ENCODE results near the gene ARHGEF16.
A peak's percentile ranks its signal among the peaks of the same experiment; 100 is the strongest.

Gene ARHGEF16

DNA sequence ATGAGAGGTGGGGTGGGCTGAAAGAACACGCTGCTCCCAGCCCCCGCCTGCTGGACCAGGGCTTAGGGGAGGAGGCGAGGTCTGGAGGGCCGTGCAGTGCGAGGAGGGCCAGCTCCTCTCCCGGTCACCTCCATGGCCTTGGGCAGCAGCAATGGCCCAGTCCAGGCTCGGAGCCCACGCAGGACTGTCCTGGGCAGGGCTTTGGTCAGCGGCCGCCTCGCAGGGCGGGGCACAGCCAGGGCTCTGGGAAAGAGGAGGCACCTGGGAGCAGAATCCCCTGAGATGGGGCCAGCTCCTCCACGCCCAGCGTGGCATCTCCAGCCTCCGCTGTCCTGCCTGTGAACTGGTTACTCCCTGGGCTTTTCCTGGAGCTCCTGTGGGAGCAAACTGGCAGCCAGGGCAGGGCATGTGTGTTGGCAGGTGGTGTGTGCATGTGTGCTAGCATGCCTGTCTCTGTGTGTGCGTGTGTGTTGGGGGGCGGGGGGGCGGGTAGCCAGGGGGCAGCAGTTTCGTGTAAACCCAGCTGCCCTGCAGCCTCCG is 27.4 kb downstream of the ARHGEF16 start:
- FAIRE-seq (no peak), DNase-seq (ENCODE audit: low spot score) (no peak)

DNA sequence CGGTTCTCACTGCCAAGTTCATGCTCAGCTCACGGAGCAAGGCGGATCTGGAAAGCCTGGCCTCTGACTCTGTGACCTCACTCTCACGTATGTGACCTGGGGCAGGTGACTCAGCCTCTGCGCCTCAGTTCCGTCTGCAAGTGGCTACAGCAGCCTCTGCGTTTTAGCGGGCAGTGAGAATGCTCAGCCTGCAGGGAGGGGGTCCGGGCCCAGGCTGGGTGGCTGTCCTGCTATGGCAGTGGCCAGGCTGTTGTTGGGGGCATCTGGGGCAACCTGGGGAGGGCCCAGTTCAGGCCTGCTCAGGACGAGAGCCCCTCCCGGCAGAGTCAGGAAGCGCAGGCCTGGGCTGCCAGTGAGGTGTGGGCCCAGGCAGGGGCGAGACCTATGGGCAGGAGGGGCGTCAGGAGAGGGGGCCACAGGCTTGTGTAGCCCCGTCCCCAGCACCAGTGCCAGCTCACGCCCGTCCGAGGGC is 27.9 kb downstream of the ARHGEF16 start:
- FAIRE-seq (no peak), DNase-seq (ENCODE audit: low spot score) (peak; percentile 69)

DNA sequence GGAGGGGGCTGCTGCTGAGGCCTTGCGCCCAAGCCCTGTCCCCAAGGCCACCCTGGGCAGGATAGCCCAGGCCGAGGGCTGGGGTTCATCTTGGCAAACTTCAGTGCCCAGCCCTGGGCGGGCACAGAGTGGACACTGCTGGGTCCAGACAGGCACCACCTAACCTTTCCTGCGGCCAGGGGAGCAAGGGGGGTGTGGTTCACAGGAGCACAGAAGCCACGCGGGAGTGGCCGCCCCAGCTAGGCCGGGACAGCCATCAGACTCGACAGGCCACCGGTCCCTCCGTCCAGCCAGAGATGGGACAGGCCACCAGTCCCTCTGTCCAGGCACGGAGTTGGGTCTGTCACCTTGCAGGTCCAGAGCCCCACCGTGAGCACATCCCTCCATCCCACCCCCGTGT is 28.9 kb downstream of the ARHGEF16 start:
- DNase-seq (ENCODE audit: low spot score): no peak
- no peak for FAIRE-seq

DNA sequence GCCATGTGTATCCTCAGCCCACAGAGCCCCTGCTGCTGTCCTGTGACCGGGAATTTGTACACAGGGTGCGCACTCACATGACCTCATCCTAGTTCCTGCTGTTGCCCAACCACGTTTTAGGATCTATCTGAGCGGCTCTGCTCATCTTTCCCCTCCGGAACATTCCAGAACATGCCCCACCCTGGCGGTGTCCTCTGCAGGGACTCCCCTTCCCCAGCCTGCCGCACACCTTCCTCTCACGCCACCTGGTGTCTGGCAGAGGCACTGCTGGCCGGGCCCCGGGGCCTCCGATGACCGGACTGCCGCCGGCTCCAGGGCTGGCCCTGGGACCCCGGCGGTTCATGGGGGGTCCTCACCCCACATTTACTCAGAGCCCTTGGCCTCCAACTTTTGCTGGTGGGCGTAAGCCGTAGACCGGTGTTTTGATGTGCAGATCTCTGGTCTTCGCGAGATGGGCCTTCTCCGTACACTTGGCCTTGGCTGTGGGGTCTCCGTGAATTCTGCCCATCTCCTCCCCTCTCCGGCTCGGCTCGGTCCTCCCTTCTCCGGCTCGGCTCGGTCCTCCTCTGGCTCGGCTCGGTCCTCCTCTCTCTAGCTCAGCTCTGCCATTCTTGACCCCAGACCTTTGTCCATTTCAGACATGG is 29.5 kb downstream of the ARHGEF16 start:
- DNase-seq (ENCODE audit: low spot score) (no peak), FAIRE-seq (no peak)

DNA sequence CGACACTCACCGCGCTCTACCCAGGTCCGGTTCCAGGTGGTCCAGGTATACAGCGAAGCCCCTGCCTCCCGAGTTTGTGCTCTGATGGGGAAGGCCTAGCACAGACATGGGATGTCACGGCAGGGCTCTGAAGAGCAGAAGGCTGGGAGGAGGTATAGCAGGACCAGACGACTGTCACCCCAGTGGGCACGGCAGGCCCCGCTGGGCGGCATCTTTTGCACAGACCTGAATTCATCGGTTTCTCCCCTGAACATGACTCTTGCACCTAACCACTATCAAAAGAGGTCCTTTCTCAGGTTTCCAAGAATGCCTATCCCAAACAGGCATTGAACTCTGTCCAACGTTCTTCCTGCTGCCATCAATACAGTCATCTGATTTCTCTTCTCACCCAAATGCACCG is 30.6 kb downstream of the ARHGEF16 start:
- no peak for FAIRE-seq

DNA sequence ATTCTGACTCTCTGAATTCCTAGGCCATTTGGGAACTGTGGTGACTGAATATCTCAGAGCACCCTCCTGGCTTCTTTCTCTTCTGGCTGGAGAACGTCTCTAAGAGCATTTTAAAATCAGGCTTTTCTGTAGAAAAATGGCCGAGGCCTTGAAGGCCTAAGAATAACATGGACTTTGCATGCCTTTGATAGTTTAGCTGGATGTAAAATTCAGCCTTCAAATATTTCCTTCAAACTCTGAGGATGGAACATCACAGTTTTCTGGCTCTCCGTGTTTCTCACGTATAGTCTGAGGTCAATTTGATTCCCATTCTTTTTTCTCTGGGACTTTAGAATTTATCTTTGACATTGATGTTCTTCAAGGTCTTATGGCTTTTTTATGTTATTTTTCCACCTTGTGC is 34.0 kb downstream of the ARHGEF16 start:
- FAIRE-seq (no peak), DNase-seq (ENCODE audit: low spot score) (no peak)

More for the DNA sequence above, 30.6 kb downstream of the ARHGEF16 start:
- no peak for DNase-seq (ENCODE audit: low spot score)

DNA sequence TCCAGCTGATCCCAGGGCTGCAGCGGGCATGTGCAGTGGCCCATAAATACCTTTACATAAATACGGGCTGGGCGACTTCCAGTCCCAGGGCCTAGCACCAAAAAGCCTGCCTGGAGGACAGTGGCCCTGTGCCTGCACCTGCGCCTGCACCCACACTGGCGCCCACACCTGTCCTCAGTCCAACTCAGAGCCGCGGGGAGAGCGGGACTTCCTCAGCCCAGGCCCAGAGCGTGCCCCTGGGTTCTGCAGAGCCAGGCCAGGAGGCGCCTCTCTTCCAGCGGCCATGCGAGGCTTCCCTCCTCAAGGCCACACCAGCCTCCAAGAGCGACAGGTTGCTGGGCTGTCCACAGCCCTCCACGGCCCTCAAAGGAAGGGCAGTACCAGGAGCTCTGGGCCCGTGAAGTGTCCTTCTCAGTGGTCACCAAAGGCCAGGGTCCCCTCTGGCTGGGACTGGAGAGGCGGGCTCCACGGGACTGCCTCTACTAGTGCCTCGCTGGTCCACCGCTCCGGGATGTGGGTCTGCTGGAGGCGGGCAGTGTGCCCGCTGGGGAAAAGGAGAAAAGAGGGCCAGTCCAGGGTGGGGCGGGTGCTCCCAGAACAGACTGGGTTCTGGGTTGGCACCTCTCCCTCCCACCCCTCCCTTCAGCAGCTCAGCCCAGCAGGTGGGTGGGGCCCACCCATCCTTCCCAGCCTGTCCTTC is 35.7 kb downstream of the ARHGEF16 start:
- DNase-seq (ENCODE audit: low spot score): no peak
- FAIRE-seq: no peak

DNA sequence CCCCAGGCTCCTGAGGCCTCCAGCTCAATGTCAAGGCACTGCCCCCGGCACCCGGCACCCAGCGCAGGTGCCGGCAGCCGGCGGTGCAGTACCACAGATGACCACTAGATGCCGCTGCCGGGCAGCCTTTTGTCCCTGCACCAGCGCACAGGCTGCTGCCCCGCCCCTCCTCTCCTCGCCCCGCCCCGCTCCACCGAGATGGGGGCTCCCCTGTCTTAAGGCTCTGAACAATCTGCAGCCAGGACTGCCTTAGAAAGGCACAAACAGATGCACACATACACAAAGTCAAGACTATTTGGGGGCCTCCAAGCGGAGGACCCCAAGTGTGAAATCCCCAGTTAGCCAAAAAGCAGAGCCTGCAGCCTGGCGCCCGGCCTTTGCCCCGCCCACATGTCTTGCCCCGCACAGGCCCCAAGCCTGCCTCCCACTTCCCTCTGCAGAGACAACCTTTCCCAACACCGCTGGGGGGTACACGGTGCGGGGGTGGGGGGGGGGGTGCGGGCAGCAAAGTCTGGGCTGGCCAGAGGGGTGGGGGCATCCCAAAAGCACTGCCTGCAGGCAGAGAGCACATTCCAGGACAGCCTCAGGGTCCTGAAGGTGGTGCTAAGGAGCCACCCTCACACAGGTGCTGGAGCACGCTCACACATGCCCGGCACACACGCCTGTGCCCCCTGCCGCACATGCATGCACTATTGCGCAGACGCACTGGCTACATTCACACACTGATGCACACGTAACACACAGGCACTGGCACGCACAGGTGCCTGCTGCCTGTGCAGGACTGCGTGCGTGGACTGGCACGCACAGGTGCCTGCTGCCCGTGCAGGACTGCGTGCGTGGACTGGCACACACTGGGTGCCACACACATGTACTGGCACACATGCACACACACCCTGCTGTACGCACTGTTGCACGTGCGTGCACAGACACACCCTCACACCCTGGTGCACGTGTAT is 37.1 kb downstream of the ARHGEF16 start:
- DNase-seq (ENCODE audit: low spot score) (peak; percentile 43), FAIRE-seq (no peak)

DNA sequence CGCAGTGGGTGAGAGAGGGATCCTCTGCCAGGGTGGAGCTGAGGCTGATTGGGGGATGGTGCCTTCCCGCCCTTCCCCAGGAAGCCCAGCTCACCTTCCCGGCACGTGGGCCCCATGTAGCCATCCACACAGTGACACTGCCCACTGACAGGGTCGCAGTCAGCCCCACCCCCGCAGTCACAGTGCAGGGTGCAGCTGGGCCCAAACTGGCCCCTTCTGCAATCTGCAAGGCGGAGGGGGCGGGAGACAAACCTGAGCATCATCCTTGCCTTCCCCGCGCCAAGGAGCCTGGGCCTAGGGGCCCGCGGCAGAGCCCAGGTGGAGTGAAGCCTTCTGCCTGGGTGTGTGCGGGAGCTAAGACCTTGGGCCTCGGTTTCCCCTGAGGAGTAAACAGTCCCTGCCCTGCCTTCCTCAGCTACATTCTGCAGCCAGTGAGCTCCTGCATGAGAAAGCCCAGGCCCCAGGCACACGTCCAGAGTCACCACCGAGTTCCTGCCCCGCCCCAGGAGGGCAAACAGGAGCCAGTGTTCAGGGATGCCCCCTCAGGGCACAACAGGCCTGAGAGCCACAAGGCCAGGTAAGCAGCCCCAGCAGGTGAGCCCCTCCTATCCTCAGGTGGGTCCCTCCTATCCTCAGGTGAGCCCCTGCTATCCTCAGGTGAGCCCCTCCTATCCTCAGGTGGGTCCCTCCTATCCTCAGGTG is 38.2 kb downstream of the ARHGEF16 start:
- FAIRE-seq (no peak), DNase-seq (ENCODE audit: low spot score) (no peak)

DNA sequence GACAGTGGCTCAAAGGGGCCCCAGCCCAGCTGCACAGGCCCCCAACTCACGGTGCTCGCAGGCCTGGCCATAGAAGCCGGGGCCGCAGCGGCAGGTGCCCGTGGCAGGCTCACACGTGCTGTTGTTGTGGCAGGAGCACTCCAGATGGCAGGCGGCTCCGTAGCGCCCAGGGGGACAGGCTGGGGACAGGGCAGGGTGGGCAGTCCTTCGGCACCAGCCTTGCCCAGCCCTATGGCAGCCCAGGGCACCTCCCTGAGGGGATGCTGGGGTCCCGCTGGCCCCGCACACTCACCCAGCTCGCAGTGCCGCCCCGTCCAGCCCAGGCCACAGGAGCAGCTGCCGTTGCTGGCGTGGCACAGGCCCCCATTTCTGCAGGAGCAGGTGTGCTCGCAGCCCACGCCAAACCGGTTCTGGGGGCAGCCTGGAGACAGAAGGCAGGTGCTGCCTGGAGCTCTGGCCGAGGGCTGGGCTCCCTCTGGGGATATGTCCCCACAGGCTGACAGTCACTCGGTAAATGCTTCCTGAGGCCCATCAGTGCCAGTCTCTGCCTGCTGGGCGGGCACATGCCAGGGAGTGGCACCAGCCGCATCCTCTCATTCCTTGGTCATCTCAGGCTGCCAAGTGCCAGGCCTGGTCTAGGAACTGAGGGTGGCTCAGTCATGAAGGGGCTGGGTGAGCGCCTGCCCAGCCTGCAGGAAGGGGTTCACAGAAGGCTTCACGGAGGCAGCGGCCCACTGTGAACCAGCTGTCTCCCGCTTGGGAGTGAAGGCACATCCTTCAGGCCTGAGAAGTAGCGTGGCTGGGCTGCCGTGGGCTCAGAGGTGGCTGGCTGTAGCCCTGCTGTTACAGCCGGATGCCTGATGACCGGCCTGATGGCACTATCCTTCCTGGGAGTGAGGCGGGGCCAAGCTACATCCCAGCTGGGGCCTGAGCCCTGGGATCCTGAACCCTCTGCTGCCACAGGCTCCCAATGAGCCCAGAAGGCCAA is 40.1 kb downstream of the ARHGEF16 start:
- DNase-seq (ENCODE audit: low spot score): peak; percentile 46
- no peak for FAIRE-seq

DNA sequence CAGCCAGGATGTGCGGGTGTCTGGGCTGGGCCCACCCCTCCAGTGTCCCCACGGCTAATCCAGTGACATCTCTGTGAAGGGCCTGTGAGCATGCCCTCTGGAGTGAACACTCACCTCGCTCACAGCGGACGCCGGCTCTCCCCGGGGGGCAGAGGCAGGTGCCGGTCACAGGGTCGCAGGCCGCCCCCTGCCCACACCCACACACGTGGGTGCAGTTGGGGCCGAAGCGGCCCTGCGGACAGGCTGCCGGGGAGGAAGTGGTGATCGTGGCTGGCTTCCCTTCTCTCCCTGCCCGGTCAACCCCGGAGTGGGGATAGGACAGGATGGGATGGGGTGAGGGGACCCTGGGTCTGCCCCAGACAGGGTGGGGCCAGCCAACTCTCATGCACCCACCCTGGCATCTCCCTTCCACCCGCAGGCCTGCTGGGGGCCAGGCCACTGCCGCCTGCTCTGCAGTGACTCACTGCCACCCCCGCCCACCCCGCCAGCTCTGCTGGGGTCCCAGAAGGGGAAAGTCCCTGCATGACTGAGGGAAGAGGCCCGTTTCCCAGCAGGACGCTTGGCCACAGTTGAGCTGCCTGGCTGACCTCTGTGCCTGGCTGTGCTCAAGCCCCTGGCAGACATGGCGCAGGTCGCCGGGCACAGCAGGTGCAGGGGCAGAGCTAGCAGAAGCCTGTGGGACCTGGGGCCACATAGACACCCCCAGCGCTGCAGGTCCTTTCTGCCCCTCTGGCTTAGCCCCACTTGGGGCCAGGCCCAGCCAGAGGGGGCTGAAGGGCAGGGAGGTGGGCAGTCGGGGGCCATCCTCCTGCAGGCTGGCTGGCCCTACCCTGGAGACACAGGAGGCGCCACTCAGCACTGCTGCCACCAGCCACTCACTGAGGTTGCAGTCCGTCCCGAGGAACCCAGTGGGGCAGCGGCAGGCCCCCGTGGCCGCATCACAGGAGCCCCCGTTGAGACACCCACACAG is 41.6 kb downstream of the ARHGEF16 start:
- DNase-seq (ENCODE audit: low spot score) (peak; percentile 92), FAIRE-seq (peak; percentile 85)

DNA sequence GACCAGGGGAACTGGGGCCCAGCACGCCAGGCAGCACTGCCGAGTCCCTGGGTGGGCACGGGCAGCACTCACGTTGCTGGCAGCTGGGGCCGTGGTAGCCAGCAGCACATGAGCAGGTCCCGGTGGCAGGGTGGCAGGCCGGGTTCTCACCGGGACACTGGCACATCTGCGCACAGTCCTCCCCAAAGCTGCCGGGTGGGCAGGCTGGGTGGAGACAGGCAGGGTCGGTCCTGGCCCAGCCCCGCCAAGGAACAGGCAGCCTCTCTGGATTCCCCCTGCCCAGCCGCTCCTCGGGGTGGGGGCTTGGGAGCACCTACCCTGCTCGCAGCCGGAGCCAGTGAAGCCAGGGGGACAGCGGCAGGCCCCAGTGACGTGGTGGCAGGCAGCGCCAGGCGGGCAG is 42.5 kb downstream of the ARHGEF16 start:
- DNase-seq (ENCODE audit: low spot score) (no peak), FAIRE-seq (no peak)

DNA sequence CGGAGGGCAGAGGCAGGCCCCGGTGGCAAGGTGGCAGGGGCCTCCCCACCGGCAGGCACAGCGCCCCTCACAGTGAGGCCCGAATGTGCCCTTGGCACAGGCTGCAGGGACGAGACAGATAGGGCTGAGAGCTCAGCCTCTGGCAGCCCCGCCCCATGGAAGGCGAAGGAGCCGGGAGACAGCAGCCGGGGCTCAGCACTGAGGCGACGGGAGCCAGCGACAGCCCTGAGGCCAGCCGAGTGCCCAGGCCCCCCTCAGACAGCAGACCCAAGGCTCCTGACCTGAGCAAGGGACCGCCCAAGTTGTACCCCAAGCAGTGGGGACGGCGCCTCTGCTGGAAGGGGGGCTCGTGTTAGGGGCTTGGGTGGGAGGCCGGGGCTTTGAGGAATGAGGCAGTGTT is 43.1 kb downstream of the ARHGEF16 start:
- no peak for FAIRE-seq

DNA sequence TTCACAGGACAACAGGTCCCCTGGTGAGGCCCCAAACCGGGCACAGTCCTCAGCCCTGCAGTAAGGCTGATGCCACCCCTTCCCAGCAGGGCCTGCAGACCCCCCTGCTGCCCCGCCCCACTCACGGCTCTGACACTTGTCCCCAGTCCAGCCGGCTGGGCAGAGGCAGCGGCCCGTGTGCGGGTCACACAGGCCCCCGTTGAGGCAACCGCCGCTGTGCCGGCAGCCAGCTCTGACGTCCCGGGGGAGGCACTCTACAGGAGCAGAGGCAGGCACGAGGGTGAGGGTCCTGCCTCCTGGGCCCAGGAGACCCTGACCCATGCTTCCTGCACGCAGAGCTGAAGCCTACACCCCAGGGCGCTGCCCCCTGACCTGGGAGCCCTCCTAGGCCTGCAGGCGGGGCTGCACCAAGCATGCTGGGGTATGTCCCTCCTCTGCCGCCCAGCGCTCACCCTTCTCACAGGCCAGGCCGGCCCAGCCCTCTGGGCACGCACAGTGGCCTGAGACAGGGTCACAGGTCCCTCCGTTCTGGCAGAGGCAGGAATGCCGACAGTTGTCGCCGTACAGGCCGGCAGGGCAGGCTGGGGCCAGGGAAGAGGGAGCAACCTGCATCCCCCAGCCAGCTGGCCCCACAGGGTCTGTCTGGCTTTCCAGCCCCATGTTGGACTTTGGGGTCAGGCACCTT is 43.9 kb downstream of the ARHGEF16 start:
- FAIRE-seq (no peak), DNase-seq (ENCODE audit: low spot score) (no peak)

More for the DNA sequence above, 43.1 kb downstream of the ARHGEF16 start:
- DNase-seq (ENCODE audit: low spot score): no peak

DNA sequence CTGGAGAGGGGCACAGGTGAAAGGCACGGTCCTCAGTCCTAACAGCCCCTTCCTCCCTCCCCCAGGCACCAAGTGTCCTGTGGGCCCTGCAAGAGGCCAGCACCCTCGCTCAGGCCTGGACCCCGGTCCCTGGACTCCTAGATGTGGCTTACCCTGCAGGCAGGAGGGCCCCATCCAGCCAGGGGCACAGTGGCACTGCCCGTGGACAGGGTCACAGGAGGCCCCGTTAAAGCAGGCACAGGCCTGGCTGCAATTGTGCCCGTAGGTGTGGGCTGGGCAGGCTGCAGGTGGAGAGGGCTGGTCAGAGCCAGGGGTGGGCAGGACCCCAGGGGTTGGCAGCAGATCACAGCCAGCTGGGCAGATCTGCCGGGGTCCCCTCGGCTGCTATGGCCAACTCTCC is 44.5 kb downstream of the ARHGEF16 start:
- no peak for DNase-seq (ENCODE audit: low spot score)
- no peak for FAIRE-seq

DNA sequence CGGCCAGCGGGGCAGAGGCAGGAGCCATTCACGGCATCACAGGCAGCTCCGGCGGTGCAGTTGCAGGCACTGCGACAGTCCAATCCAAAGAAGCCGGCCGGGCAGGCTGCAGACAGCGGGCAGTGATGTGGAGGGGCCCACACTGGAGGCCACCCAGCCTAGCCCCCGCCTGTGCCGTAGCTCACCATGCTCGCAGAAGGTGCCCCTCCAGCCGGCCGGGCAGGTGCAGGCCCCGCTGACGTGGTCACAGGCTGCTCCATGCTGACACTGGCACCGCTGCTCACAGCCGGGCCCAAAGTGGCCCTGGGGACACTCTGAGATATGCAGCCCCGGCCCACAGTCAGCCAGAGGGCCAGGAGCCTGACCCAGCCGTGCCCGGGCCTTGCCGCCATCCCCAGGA is 45.1 kb downstream of the ARHGEF16 start:
- FAIRE-seq (no peak), DNase-seq (ENCODE audit: low spot score) (no peak)

DNA sequence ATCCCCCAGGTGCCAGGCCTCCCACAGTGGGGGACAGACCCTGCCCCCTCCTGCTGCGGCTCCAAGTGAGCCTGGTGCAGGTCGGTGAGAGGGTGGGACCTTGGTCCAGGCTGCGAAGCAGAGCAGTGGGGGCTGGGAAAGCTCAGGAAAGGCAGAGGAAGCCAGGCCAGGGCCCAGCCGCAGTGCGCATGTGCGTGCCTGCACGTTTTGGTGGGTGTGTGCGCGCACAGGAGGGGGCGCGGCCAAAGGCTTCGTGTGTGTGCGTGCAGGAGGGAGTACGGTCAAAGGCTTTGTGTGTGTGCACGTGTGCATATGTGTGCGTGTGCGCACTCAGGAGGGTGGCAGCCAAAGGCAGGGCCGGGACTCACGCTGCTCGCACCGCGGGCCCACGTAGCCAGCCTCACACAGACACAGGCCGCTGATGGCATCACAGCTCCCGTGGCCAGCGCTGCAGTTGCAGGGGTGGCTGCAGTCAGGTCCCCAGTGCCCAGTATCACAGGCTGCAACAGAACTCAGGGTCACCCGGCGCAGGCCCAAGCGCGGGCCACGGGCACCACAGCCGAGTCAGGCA is 45.9 kb downstream of the ARHGEF16 start:
- FAIRE-seq: no peak

DNA sequence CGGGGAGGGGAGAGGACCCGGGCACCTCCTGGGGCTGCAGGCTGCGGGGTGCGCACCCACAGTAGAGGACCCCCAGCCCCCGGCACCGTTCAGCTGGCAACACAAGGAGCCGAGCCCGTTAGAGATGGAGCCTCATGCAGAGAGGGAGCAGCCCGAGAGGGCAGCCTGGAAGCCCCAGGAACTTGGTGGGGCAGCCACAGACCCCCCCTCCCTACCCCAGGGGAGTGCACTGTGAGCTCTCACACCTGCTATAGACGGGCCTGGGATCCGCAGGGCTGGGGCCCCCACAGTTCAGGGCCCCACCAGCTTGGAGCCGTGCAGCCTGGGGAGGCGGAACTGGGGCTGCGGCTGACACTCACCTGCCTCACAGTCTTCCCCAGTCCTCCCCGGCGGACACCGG is 47.0 kb downstream of the ARHGEF16 start:
- FAIRE-seq: no peak
- no peak for DNase-seq (ENCODE audit: low spot score)

More for the DNA sequence above, 45.9 kb downstream of the ARHGEF16 start:
- DNase-seq (ENCODE audit: low spot score): no peak
